HG03095 (cell line): Measurements from ENCODE around the gene CALHM3.
"Not testable (repeated sequence)": the region's sequence is repeated elsewhere in the genome, so short reads cannot be mapped to it uniquely, and the experiment has no call there.

ENCODE experiments used
- ATAC-seq: cut with Tn5 transposase; IDR thresholded peaks from one replicate; pipeline ENCODE4 v1.9.1; 2021; ENCODE audit warnings: moderate library complexity; ENCODE audit not compliant: unreplicated experiment

The CALHM3 gene, protein sequence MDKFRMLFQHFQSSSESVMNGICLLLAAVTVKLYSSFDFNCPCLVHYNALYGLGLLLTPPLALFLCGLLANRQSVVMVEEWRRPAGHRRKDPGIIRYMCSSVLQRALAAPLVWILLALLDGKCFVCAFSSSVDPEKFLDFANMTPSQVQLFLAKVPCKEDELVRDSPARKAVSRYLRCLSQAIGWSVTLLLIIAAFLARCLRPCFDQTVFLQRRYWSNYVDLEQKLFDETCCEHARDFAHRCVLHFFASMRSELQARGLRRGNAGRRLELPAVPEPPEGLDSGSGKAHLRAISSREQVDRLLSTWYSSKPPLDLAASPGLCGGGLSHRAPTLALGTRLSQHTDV

DNA sequence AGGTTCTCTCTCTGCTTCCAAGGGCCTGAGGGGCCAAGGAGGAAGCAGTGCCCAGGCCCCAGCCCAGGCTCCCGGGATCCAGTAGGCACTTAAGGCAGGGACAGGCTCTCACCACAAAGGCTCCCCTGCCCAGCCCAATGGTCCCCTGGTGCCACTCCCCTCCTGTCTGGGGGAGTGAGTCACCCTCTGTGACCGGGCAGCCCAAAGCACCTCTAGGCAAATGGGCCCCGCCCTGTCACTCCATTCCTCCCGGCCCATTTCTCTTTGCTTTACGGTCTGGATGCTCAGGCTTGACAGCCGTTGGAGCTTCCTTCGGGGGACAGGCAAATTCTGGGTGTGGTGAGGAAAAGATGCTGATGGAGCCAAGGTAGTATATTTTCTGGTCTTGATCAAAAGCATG lies at the start of gene CALHM3:
Gene CALHM3, minus strand, starts transcription at position 106 of the 400 bp plus-strand sequence. CDS start 208 bp downstream, outside the sequence.
- no peak for ATAC-seq

DNA sequence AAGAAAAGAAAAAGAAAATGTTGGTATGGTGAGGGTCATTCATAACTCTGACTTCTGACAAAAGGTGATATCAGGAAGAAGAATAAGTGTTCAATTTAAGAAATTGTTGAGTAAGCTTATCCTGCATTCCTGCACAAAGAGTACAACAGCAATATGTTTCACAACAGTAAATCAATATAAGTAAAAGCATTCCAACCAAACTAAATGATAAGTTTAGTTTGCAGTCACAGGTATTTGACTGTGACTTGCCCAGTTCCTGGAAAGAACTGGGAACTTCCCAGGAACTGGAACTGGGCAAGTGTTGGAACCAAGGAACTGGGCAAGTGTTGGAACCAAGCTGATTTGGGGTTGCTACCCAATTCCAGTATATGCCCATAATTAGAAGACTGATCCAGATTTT lies 49.5 kb upstream of the CALHM3 start:
- ATAC-seq, result no peak

DNA sequence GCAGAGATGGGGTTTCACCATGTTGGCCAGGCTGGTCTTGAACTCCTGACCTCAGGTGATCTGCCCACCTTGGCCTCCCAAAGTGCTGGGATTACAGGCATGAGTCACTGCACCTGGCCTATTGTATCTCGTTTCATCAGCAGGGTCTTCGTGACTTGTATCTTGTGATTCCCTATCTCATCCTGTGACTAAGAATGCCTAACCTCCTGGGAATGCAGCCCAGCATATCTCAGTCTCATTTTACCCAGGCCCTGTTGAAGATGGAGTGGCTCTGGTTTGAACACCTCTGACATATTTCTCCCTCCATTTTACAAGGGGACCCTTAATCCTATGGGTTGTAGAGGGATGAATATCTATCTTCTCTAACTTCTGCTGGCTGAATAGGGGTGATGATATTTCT lies 48.4 kb upstream of the CALHM3 start:
- not testable (repeated sequence) for ATAC-seq

DNA sequence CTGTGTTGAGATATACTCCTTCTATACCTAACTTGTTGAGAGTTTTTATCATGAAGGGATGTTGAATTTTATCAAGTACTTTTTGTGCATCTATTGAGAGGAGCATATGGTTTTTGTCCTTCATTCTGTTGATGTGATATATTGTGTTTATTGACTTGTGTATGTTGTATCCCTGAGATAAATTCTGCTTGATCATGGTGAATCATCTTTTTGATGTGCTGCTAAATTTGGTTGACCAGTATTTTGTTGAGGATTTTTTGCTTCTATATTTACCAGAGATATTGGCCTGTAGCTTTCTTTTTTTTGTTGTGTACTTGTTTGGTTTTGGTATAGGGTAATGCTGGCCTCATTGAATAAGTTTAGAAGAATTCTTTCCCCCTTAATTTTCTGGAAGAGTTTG lies 46.9 kb upstream of the CALHM3 start:
- no peak for ATAC-seq

DNA sequence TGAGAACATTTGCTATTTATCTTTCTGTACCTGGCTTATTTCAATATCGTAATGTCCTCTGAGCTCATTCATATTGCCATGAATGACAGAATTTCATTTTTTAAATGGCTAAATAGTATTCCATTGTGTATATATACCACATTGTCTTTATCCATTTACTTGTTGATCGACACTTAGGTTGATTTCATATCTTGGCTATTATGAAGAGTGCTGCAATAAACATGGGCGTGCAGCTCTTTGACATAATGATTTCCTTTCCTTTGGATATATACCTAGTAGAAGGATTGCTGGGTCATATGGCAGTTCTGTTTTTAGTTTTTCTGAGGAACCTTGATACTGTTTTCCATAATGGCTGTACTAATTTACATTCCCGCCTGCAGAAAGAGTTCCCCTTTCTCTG lies 44.6 kb upstream of the CALHM3 start:
- no peak for ATAC-seq

DNA sequence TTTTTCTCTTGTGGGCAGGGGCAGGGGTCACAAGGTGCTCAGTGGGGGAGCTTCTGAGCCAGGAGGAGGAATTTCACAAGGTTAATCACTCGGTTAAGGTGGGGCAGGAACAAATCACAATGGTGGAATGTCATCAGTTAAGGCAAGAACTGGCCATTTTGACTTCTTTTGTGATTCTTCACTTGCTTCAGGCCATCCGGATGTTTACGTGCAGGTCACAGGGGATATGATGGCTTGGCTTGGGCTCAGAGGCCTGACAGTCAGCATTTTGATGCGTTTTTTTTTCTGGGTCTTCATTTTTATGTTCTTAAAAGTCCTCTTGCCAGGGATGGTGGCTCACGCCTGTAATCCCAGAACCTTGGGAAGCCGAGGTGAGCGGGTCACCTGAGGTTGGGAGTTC lies 43.0 kb upstream of the CALHM3 start:
- ATAC-seq, result not testable (repeated sequence)

DNA sequence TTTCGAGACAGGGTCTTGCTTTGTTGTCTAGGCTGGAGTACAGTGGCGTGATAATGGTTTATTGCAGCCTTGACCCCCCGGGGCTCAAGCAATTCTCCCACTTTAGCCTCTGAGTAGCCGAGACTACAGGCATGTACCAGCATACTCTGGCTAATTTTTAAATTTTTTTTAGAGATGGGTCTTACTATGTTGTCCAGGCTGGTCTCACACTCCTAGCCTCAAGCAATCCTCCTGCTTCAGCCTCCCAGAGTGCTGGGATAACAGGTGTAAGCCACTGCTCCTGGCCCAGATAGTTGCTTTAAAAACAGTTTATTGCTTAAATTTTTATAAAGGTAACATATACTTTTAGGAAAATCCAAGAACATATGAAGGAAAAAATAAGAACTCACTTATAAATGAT lies 40.8 kb upstream of the CALHM3 start:
- no peak for ATAC-seq

DNA sequence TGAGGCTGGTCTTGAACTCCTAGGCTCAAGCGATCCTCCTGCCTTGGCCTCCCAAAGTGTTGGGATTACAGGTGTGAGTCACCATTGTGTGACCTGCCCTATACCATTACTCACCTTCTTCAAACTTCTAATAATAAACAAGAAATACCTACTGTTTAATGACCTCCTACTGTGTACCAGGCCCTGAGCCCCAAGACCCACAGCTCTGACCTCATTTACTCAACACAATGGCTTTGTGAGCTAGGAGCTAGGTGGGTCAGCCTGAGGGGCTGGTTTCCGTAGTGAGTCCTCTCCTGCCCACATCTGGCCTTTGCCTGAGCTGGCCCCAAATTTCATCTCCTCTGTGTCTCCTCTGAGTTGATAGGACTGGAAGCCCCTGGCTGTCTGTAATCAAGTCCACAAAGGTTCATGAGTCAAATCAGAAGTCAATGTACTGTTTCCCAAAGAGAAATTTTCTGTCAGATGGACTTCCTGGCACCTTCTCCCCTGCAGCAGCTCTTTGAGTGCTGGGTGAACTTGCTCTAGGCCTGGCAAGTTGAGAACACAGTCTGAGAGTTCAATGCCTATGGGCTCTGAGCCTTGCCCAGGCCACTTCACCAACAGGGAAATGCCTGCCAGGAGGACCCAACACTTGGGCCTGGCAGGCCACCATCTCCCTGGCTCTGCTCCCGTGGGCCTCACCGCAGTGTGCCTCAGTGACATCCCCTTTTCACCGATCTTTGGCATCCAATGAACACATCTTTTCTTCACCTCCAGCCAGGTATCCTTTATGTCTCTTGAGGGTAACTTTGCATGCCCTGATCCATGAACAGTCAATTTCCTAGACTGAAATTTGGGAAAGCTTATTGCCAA lies 38.4 kb upstream of the CALHM3 start:
- ATAC-seq, result no peak

DNA sequence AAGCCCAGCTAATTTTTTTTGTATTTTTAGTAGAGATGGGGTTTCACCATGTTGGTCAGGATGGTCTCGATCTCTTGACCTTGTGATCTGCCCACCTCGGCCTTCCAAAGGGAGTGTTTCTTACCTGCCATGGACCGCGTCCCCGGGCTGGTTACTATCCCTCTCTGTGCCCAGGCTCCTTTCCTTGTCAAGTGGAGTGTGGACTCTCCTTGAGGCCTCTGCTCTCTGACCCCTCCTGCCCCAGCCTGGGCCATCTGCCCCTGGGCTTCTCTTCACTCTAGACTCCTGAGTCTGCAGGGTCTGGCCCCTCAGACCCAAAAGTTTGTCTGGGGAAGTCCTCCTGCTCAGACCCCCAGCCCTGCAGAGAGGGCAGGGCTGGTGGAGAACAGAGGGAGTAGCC lies 35.2 kb upstream of the CALHM3 start:
- ATAC-seq, result no peak

DNA sequence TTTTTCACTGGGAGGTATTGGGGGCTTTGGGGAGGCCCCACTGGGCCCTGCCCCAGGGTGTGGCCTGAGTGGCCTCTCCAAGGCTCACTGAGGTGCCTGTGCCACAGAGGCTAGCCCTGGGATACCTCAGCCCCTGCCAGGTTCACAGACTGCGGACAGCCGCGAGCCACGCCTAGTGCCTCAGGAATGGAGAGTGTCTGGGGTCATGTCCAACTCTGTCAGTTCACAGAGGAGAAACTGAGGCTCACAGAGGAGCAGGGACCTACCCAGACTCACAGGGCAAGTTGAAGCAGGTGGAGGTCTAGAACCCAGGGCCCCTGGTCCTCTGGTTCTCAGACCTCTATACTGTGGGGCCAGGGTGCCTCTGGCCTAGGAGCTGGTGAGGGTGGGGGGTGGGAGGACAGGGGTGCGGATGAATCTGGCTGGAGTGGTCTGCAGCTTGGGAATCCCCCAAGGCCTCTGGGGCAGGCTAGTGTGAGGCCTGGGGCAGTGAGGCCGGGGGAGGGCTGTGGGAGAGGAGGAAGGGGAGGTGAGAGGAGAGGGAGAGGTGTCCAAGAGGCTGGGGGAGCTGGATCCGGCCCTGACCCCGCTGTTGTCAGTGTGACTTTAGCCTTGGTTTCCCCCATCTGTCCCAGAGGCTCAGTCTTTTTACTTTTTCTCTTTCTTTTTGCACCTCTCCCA lies 34.5 kb upstream of the CALHM3 start:
- ATAC-seq, result no peak

DNA sequence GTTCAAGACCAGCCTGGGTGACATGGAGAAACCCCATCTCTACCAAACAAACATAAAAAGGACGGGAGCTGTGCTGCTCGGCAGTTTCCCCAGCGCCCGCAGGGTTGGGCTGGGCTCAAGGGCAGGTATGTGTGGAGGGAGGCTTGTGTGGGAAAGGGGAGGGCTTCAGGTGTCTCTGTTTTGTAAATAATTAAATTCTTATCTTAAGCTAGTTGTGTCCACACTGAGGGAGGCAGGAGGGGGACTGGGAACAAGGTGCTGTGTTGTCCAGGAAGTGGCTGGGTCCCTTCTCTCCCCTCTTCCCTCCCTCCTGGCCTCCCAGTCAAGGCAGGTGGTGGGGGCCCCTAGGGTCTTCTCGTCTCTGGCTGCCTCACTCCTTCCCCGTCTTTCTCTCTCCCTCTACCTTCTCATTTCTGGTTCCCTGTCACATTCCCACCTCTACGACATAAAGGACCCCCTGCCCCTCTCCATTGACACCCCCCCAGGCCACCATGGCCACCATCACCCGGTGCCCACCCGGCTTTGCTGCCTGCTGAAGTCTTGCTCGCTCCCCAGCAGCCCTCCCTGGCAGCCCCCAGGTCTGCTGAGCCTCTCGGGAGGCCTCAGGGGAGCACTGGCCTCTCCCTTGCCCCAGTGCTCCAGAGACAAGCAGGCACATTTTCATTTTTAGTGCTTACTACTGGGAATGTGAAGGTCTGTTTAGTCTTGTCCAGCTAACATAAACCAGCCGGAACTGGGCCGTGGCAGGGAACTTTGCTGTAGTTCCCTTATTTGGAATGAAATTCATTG lies 33.7 kb upstream of the CALHM3 start:
- ATAC-seq, result no peak

DNA sequence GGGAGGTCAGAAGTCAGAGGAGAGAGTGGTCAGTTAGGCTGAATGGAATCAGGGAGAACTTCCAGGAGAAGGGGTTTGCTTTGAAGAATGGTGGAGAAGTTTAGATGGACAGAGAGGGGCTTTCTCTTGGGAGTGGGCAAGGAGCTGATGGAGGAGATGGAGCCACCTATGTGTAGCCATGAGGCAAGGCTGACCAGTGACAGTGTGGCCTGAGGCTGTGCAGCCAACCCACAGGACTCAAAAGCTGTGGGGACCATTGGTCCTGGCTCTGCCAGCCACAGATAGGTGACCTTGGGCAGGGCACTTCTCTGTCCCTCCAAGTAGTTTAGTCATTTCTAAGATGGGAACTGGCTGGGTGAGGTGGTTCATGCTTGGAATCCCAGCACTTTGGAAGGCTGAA lies 33.1 kb upstream of the CALHM3 start:
- no peak for ATAC-seq

DNA sequence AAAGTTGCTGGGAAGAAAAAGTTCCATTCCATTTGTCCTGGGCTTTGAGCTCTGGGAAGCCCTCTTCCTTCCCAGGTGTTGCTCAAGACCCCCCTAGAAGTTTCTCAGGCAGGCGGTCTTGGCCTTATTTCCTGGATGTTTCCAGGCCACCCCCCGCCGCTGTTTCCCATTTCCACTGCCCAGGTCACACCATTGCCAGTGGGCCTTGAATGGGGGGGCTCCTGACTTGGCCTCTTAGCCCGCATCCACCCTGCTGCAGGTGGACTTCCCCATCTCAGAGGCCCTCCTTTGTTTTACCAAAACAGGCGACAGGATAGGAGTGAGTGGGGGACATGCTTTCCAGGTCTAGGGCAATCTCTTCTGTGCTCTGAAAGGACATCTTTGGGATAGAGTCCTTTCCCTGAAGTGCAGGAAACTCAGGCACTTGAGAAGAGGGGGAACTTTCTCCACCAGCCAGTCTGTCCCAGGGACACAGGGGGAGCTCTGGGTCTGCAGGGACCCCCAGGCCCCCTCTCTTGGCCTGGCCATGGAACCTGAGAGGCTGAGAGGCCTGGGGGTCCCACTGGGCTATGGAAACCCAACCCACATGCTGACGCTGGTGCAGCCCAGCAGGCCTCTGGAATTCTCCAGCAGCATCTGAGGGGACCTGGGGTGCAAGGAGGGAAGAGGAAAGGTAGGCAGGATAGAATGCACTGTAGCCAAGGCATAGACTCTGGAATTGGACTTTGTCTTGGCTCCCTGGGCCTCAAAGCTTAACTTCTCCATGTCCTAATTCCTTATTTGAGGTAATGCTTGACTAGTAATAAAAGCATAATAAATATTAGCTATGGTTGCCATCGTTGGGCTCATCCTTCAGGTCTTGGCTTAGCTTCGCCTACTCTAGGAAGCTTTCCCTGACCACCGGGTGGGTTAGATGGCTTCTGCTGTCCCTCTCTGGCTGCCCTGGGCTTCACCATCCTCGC lies 32.0 kb upstream of the CALHM3 start:
- no peak for ATAC-seq

DNA sequence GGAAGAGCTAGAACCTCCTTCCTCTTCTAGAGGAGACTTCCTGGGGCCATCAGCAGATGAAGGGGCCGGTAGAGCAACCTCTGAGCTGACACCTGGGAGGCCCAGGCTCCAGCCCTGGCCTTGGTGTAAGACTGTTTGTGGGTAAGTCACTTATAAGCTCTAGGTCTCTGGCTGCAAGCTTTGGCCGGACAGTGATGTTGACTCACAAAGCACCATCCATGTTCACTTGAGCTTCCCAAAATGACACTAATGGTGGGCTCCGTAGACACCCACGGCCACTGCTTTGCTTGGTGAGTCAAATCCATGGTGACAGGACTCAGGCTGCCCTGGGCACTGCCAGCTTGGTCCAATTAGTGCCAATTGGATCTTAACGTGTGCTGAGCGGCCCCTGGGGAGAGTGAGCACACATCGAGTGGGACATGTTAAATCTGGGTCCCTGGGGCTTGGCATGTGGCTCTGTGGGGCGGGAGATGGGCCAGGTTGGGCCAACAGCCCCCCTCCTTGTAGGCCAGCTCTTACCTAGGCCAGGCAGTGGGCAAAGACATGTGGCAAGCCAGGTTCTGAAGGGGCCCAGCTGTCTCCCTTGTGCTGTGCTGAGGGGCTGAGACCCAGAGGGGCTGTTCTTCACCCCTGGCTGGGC lies 31.1 kb upstream of the CALHM3 start:
- no peak for ATAC-seq

DNA sequence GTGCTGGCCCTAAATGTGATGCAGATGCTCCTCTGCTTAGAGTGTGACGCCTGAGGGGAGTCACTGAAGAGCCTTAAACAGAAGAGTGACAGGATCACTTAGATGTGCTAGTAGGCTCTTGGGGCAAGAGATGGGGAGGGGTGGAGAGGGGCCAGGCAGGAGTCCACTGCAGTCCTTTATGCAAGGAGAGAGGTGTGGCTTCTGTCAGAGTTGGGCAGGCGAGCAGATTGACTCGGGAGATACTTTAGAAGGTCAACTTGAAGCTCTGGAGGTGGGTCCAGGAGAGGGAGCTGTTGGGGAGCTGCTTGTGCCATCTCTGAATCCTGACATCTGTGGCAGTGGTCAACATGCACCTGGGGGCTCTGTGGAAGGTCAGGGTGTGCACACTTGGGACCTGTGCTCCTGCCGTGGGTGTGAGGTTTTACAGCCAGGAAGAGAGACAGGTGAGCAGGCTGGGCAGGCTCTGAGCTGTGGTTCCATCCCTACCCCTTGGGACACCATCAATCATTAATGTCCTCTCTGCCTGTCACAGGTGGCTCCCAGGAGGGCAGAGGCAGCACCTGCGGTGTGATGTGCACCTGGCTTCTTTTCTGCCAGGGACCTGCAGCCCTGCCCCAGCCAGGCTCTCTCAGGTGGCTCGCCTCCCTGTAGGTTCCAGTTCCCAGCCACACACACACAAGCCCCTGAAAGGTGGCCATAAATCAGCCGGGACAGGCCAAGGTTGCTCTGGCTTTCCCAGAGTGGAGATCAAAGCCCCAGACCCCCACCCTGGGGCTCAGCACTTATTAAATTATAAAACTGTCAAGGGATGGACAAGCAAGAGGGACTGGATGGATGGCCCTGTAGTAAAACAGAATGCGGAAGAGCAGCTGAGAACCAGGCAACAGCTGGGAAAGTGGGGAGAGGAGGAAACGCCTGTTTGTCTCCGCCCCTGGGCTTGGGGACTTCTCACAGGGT lies 28.5 kb upstream of the CALHM3 start:
- ATAC-seq, result no peak

DNA sequence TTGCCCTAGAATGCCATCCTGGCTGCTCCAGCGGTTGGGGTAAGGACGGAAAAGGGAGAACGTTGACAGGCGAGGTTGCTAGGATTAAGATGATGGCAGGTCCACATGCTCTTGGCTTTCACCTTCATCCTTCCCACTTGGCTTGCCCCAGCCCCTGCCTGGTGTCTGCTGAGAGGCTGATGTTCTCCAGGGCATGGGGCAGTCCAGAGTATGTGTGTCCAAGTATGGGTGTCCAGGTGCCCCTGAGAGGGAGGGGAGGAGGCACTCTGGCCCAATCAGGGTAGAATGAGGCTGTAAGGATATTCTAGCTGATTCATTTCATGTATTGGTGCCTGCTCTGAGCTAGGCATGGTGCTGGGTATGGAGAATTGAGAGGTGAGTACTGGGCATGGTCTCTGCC lies 27.0 kb upstream of the CALHM3 start:
- no peak for ATAC-seq

DNA sequence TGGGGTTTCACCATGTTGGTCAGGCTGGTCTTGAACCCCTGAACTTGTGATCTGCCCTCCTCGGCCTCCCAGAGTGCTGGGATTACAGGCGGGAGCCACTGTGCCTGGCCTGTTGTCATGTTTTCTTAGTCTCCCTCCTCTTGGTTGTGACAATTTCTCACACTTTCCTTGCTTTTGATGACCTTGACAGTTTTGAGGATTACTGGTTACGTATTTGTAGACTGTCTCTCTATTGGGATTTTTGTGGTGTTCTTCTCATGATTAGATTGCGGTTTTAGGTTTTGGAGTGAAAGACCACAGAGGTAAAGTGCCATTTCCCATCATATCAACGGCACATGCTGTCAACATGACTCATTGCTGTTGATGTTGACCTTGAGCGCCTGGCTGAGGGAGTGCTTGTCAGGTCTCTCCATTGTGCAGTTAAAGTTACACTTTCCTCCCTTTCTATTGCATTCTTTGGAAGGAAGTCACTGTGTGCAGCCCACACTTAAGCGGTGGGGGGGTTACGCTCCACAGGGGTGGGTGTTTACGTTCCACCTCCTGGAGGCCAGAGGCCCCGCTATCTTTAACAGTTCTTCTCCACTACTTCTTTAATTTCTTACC lies 25.2 kb upstream of the CALHM3 start:
- ATAC-seq, result no peak

DNA sequence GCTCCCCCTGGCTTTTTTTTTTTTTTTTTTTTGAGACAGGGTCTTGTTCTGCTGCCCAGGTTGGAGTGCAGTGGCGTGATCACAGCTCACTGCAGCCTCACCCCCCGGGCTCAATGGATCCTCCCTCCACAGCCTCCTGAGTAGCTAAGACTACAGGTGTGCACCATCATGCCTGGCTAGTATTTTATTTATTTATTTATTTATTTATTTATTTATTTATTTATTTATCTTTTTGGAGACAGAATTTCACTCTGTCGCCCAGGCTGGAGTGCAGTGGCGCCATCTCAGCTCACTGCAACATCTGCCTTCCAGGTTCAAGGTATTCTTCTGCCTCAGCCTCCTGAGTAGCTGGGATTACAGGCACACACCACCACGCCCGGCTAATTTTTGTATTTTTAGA lies 24.7 kb upstream of the CALHM3 start:
- ATAC-seq, result not testable (repeated sequence)
